HG03103 (cell line): Measurements from ENCODE around the gene MPZL2.

Experiments used
- ATAC-seq: cut with Tn5 transposase; IDR thresholded peaks from one replicate; pipeline ENCODE4 v1.9.1; 2021; ENCODE audit warnings: low read depth; ENCODE audit not compliant: unreplicated experiment

The MPZL2 gene

GRCh38 chr11:118243993-118244762 is 19.9 kb downstream of the MPZL2 start:
- ATAC-seq = no peak

- ATAC-seq = no peak
Measured at GRCh38 chr11:118243161-118243560, 20.9 kb downstream of the MPZL2 start.

GRCh38 chr11:118241764-118242098 is 22.4 kb downstream of the MPZL2 start:
- ATAC-seq = no peak

- ATAC-seq = peak; percentile 85
Measured at GRCh38 chr11:118240999-118241763, 22.9 kb downstream of the MPZL2 start.

GRCh38 chr11:118239509-118240205 is 24.4 kb downstream of the MPZL2 start:
- ATAC-seq = no peak

GRCh38 chr11:118238929-118239328 is 25.2 kb downstream of the MPZL2 start:
- no peak for ATAC-seq

GRCh38 chr11:118238421-118238820 is 25.7 kb downstream of the MPZL2 start:
- no peak for ATAC-seq

- ATAC-seq = no peak
Measured at GRCh38 chr11:118236170-118236569, 27.9 kb downstream of the MPZL2 start.

GRCh38 chr11:118234833-118235232 is 29.3 kb downstream of the MPZL2 start:
- ATAC-seq = no peak

- no peak for ATAC-seq
Measured at GRCh38 chr11:118233850-118234249, 30.2 kb downstream of the MPZL2 start.

- ATAC-seq = no peak
Measured at GRCh38 chr11:118233377-118233776, 30.7 kb downstream of the MPZL2 start.

- no peak for ATAC-seq
Measured at GRCh38 chr11:118232659-118233058, 31.4 kb downstream of the MPZL2 start.

GRCh38 chr11:118231461-118231860 is 32.6 kb downstream of the MPZL2 start:
- no peak for ATAC-seq

GRCh38 chr11:118230088-118230487 is 34.0 kb downstream of the MPZL2 start:
- ATAC-seq = no peak

- ATAC-seq = no peak
Measured at GRCh38 chr11:118229274-118229847, 34.7 kb downstream of the MPZL2 start.

GRCh38 chr11:118227865-118228785 is 36.0 kb downstream of the MPZL2 start:
- ATAC-seq = no peak

- no peak for ATAC-seq
Measured at GRCh38 chr11:118226781-118227180, 37.3 kb downstream of the MPZL2 start.

GRCh38 chr11:118226296-118226695 is 37.8 kb downstream of the MPZL2 start:
- no peak for ATAC-seq

GRCh38 chr11:118224511-118225188 is 39.4 kb downstream of the MPZL2 start, which contains the start of gene JAML:
Gene JAML (minus strand): TSS chr11:118225011. CDS start chr11:118214866, 10,145 bp downstream.
- ATAC-seq = peak; percentile 43
